ENCODE measurements around the gene GALNTL6.
A peak's percentile ranks its signal among the peaks of the same experiment; 100 is the strongest.
"Not testable (repeated sequence)": the region's sequence is repeated elsewhere in the genome, so short reads cannot be mapped to it uniquely, and the experiment has no call there.

Gene GALNTL6

DNA sequence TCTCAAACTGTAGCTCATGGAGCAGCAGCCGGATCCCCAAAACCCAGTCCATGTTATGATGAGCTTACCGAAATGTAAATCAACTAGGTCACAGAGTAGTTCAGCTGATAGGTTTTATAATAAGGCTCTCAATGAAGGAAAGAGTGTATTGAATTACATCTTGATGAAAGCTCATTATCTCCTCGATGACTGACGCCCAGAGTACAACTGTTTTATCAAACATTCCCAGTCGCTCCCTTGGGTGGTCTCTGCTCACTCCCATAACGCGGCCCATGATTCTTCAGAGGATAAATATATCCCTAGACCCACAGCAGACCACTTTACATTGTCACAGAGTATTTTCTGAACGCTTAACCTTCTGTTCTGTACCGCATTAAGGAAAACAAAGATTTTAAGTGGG, 903.1 kb downstream of the GALNTL6 start:
- Histone ChIP-seq H3K9ac (ENCODE audit: low read depth in 1 of 2, low read length in 2 of 2) (no peak overlapping the region), H3K9me3 (ENCODE audit: control insufficient read depth in 2 of 2, low read length in 2 of 2) (no peaks in the 10 kb centered on the region), H3K27me3 (ENCODE audit: control insufficient read depth in 2 of 2, insufficient read depth in 2 of 2, low read length in 2 of 2) (no peaks in the 10 kb centered on the region), H3K4me1 (ENCODE audit: control insufficient read depth in 2 of 2, insufficient read depth in 2 of 2, low read length in 2 of 2) (no peaks in the 10 kb centered on the region), H3K27ac (ENCODE audit: low read depth in 2 of 2, low read length in 2 of 2) (no peak overlapping the region), H3K4me3 (ENCODE audit: low read length in 2 of 2) (no peak overlapping the region), H3K36me3 (ENCODE audit: control insufficient read depth in 2 of 2, insufficient read depth in 2 of 2, low read length in 2 of 2) (no peaks in the 10 kb centered on the region)

- Histone ChIP-seq H3K36me3 (ENCODE audit: control insufficient read depth in 2 of 2, insufficient read depth in 2 of 2, low read length in 2 of 2) (no peaks in the 10 kb centered on the region), H3K4me3 (ENCODE audit: low read length in 2 of 2) (no peak overlapping the region), H3K9me3 (ENCODE audit: control insufficient read depth in 2 of 2, low read length in 2 of 2) (no peaks in the 10 kb centered on the region), H3K4me1 (ENCODE audit: control insufficient read depth in 2 of 2, insufficient read depth in 2 of 2, low read length in 2 of 2) (peaks cover 0 to 6% of the 10 kb centered on the region in 2 donors), H3K9ac (ENCODE audit: low read depth in 1 of 2, low read length in 2 of 2) (no peak overlapping the region), H3K27ac (ENCODE audit: low read depth in 2 of 2, low read length in 2 of 2) (no peak overlapping the region), H3K27me3 (ENCODE audit: control insufficient read depth in 2 of 2, insufficient read depth in 2 of 2, low read length in 2 of 2) (no peaks in the 10 kb centered on the region)
Measured at GRCh38 chr4:172721659-172722058, 908.5 kb downstream of the GALNTL6 start.

- H3K9ac ChIP-seq (ENCODE audit: low read depth in 1 of 2, low read length in 2 of 2): no peak overlapping the region
- no peaks in the 10 kb centered on the region for H3K36me3 ChIP-seq (ENCODE audit: control insufficient read depth in 2 of 2, insufficient read depth in 2 of 2, low read length in 2 of 2)
- peaks cover 2 to 9% of the 10 kb centered on the region in 2 donors for H3K4me1 ChIP-seq (ENCODE audit: control insufficient read depth in 2 of 2, insufficient read depth in 2 of 2, low read length in 2 of 2)
- peak overlapping the region in 1 of 2 donors; percentile 21 for H3K27ac ChIP-seq (ENCODE audit: low read depth in 2 of 2, low read length in 2 of 2)
- peak overlapping the region in 1 of 2 donors; percentile 26 for H3K4me3 ChIP-seq (ENCODE audit: low read length in 2 of 2)
- H3K9me3 ChIP-seq (ENCODE audit: control insufficient read depth in 2 of 2, low read length in 2 of 2): peaks cover 0 to 2% of the 10 kb centered on the region in 2 donors
- H3K27me3 ChIP-seq (ENCODE audit: control insufficient read depth in 2 of 2, insufficient read depth in 2 of 2, low read length in 2 of 2): no peaks in the 10 kb centered on the region
Measured at GRCh38 chr4:172725581-172725980, 912.4 kb downstream of the GALNTL6 start.

DNA sequence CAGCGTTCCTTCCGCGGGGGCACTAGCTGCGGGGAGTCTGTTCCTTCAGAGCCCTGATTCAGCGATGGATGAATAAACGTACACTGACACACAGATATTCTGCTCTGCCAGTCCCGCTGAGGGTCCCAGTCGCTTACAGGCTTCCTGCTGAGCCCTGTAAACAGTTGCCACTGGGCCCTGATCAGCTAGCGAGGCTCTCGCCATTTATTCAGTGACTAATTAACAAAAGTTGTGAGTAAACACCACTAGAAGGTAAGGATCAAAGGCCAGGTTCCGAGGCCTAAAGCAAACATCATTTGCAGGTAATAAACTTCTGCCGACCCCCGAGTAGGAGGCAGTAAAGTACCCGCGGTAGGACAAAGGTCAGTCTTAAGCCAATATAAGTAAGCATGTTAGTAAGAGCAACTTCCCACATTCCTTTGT, 912.8 kb downstream of the GALNTL6 start:
- Histone ChIP-seq H3K36me3 (ENCODE audit: control insufficient read depth in 2 of 2, insufficient read depth in 2 of 2, low read length in 2 of 2) (no peaks in the 10 kb centered on the region), H3K4me3 (ENCODE audit: low read length in 2 of 2) (peak overlapping the region in 1 of 2 donors; percentile 26), H3K27ac (ENCODE audit: low read depth in 2 of 2, low read length in 2 of 2) (peak overlapping the region in 1 of 2 donors; percentile 21), H3K9ac (ENCODE audit: low read depth in 1 of 2, low read length in 2 of 2) (no peak overlapping the region), H3K9me3 (ENCODE audit: control insufficient read depth in 2 of 2, low read length in 2 of 2) (peaks cover 0 to 2% of the 10 kb centered on the region in 2 donors), H3K4me1 (ENCODE audit: control insufficient read depth in 2 of 2, insufficient read depth in 2 of 2, low read length in 2 of 2) (peaks cover 2 to 9% of the 10 kb centered on the region in 2 donors), H3K27me3 (ENCODE audit: control insufficient read depth in 2 of 2, insufficient read depth in 2 of 2, low read length in 2 of 2) (no peaks in the 10 kb centered on the region)

- no peak overlapping the region for H3K9ac ChIP-seq (ENCODE audit: low read depth in 1 of 2, low read length in 2 of 2)
- H3K4me1 ChIP-seq (ENCODE audit: control insufficient read depth in 2 of 2, insufficient read depth in 2 of 2, low read length in 2 of 2): peaks cover 2 to 9% of the 10 kb centered on the region in 2 donors
- no peaks in the 10 kb centered on the region for H3K36me3 ChIP-seq (ENCODE audit: control insufficient read depth in 2 of 2, insufficient read depth in 2 of 2, low read length in 2 of 2)
- peaks cover 0 to 2% of the 10 kb centered on the region in 2 donors for H3K9me3 ChIP-seq (ENCODE audit: control insufficient read depth in 2 of 2, low read length in 2 of 2)
- no peaks in the 10 kb centered on the region for H3K27me3 ChIP-seq (ENCODE audit: control insufficient read depth in 2 of 2, insufficient read depth in 2 of 2, low read length in 2 of 2)
- H3K4me3 ChIP-seq (ENCODE audit: low read length in 2 of 2): no peak overlapping the region
- H3K27ac ChIP-seq (ENCODE audit: low read depth in 2 of 2, low read length in 2 of 2): no peak overlapping the region
Measured at GRCh38 chr4:172727631-172728030, 914.4 kb downstream of the GALNTL6 start.

- not testable (repeated sequence) for H3K4me1 ChIP-seq (ENCODE audit: control insufficient read depth in 2 of 2, insufficient read depth in 2 of 2, low read length in 2 of 2); H3K36me3 ChIP-seq (ENCODE audit: control insufficient read depth in 2 of 2, insufficient read depth in 2 of 2, low read length in 2 of 2); H3K27ac ChIP-seq (ENCODE audit: low read depth in 2 of 2, low read length in 2 of 2); H3K27me3 ChIP-seq (ENCODE audit: control insufficient read depth in 2 of 2, insufficient read depth in 2 of 2, low read length in 2 of 2); H3K9ac ChIP-seq (ENCODE audit: low read depth in 1 of 2, low read length in 2 of 2); H3K4me3 ChIP-seq (ENCODE audit: low read length in 2 of 2)
- peaks cover 7 to 10% of the 10 kb centered on the region in 2 donors for H3K9me3 ChIP-seq (ENCODE audit: control insufficient read depth in 2 of 2, low read length in 2 of 2)
Measured at GRCh38 chr4:172733645-172734044, 920.4 kb downstream of the GALNTL6 start.

DNA sequence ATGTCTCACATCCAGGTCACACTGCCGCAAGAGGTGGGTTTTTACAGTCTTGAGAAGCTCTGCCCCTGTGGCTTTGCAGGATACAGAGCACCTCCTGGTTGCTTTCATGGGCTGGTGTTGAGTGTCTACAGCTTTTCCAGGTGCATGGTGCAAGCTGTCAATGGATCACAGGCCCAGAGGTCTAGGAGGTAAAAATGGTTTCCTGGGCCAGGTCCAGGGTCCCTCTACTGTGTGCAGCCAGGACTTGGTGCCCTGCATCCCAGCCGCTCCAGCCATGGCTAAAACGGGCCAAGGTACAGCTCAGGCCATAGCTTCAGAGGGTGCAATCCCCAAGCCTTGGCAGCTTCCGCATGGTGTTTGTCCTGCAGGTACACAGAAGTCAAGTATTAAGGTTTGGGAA, 921.4 kb downstream of the GALNTL6 start:
- Histone ChIP-seq H3K36me3 (ENCODE audit: control insufficient read depth in 2 of 2, insufficient read depth in 2 of 2, low read length in 2 of 2) (no peaks in the 10 kb centered on the region), H3K27ac (ENCODE audit: low read depth in 2 of 2, low read length in 2 of 2) (no peak overlapping the region), H3K27me3 (ENCODE audit: control insufficient read depth in 2 of 2, insufficient read depth in 2 of 2, low read length in 2 of 2) (no peaks in the 10 kb centered on the region), H3K4me3 (ENCODE audit: low read length in 2 of 2) (no peak overlapping the region), H3K4me1 (ENCODE audit: control insufficient read depth in 2 of 2, insufficient read depth in 2 of 2, low read length in 2 of 2) (no peaks in the 10 kb centered on the region), H3K9me3 (ENCODE audit: control insufficient read depth in 2 of 2, low read length in 2 of 2) (peaks cover 7 to 10% of the 10 kb centered on the region in 2 donors), H3K9ac (ENCODE audit: low read depth in 1 of 2, low read length in 2 of 2) (no peak overlapping the region)

DNA sequence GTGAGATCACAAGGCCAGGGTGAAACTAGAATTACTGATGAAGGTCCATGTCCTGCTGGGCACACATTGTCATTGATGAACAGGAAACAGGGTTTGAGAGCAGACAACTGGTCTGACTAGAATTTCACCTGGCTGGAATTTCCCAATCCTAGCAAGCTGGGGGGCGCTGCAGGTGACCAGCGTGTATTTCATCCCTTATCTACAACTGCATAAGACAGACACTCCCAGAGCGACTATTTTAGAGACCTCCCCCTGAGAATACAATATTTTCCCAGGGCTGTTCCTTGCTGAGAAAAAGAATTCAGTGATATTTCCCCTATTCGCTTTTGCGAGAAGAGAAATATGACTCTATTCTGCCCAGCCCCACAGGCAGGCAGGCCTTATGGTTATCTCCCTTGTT, 922.8 kb downstream of the GALNTL6 start:
- Histone ChIP-seq H3K27ac (ENCODE audit: low read depth in 2 of 2, low read length in 2 of 2) (no peak overlapping the region), H3K27me3 (ENCODE audit: control insufficient read depth in 2 of 2, insufficient read depth in 2 of 2, low read length in 2 of 2) (no peaks in the 10 kb centered on the region), H3K9me3 (ENCODE audit: control insufficient read depth in 2 of 2, low read length in 2 of 2) (peaks cover 7 to 8% of the 10 kb centered on the region in 2 donors), H3K36me3 (ENCODE audit: control insufficient read depth in 2 of 2, insufficient read depth in 2 of 2, low read length in 2 of 2) (no peaks in the 10 kb centered on the region), H3K9ac (ENCODE audit: low read depth in 1 of 2, low read length in 2 of 2) (no peak overlapping the region), H3K4me3 (ENCODE audit: low read length in 2 of 2) (no peak overlapping the region), H3K4me1 (ENCODE audit: control insufficient read depth in 2 of 2, insufficient read depth in 2 of 2, low read length in 2 of 2) (no peaks in the 10 kb centered on the region)

DNA sequence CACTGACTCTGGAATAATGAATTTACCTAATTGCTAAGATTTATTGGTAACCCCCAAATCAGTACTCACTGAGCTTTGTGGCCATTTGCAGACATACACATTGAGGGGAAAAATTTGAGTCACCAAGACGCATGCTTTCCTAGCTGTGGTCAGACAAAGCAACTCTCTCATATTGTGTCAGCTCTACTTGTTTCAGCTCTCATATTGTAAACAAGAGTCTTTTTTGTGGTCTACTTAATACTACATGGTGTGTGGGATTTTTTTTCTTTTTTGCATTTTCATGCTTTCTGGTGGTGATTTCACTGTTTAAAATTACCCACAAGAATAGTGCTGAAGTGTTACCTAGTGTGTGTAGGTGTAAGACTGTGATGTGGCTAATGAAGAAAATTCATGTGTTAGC, 927.2 kb downstream of the GALNTL6 start:
- Histone ChIP-seq H3K9me3 (ENCODE audit: control insufficient read depth in 2 of 2, low read length in 2 of 2) (peaks cover 2% of the 10 kb centered on the region in 2 donors), H3K27me3 (ENCODE audit: control insufficient read depth in 2 of 2, insufficient read depth in 2 of 2, low read length in 2 of 2) (no peaks in the 10 kb centered on the region), H3K27ac (ENCODE audit: low read depth in 2 of 2, low read length in 2 of 2) (no peak overlapping the region), H3K4me1 (ENCODE audit: control insufficient read depth in 2 of 2, insufficient read depth in 2 of 2, low read length in 2 of 2) (no peaks in the 10 kb centered on the region), H3K36me3 (ENCODE audit: control insufficient read depth in 2 of 2, insufficient read depth in 2 of 2, low read length in 2 of 2) (no peaks in the 10 kb centered on the region), H3K9ac (ENCODE audit: low read depth in 1 of 2, low read length in 2 of 2) (no peak overlapping the region), H3K4me3 (ENCODE audit: low read length in 2 of 2) (no peak overlapping the region)

- H3K4me1 ChIP-seq (ENCODE audit: control insufficient read depth in 2 of 2, insufficient read depth in 2 of 2, low read length in 2 of 2): no peaks in the 10 kb centered on the region
- no peak overlapping the region for H3K4me3 ChIP-seq (ENCODE audit: low read length in 2 of 2)
- no peaks in the 10 kb centered on the region for H3K36me3 ChIP-seq (ENCODE audit: control insufficient read depth in 2 of 2, insufficient read depth in 2 of 2, low read length in 2 of 2)
- H3K27me3 ChIP-seq (ENCODE audit: control insufficient read depth in 2 of 2, insufficient read depth in 2 of 2, low read length in 2 of 2): no peaks in the 10 kb centered on the region
- no peak overlapping the region for H3K27ac ChIP-seq (ENCODE audit: low read depth in 2 of 2, low read length in 2 of 2)
- no peaks in the 10 kb centered on the region for H3K9me3 ChIP-seq (ENCODE audit: control insufficient read depth in 2 of 2, low read length in 2 of 2)
- H3K9ac ChIP-seq (ENCODE audit: low read depth in 1 of 2, low read length in 2 of 2): no peak overlapping the region
Measured at GRCh38 chr4:172750910-172751309, 937.7 kb downstream of the GALNTL6 start.

GRCh38 chr4:172751550-172751949, 938.3 kb downstream of the GALNTL6 start:
- H3K4me3 ChIP-seq (ENCODE audit: low read length in 2 of 2): no peak overlapping the region
- no peaks in the 10 kb centered on the region for H3K36me3 ChIP-seq (ENCODE audit: control insufficient read depth in 2 of 2, insufficient read depth in 2 of 2, low read length in 2 of 2)
- no peaks in the 10 kb centered on the region for H3K9me3 ChIP-seq (ENCODE audit: control insufficient read depth in 2 of 2, low read length in 2 of 2)
- no peaks in the 10 kb centered on the region for H3K27me3 ChIP-seq (ENCODE audit: control insufficient read depth in 2 of 2, insufficient read depth in 2 of 2, low read length in 2 of 2)
- no peak overlapping the region for H3K9ac ChIP-seq (ENCODE audit: low read depth in 1 of 2, low read length in 2 of 2)
- no peak overlapping the region for H3K27ac ChIP-seq (ENCODE audit: low read depth in 2 of 2, low read length in 2 of 2)
- no peaks in the 10 kb centered on the region for H3K4me1 ChIP-seq (ENCODE audit: control insufficient read depth in 2 of 2, insufficient read depth in 2 of 2, low read length in 2 of 2)
